ENCODE results near the gene DCUN1D1.

DNA sequence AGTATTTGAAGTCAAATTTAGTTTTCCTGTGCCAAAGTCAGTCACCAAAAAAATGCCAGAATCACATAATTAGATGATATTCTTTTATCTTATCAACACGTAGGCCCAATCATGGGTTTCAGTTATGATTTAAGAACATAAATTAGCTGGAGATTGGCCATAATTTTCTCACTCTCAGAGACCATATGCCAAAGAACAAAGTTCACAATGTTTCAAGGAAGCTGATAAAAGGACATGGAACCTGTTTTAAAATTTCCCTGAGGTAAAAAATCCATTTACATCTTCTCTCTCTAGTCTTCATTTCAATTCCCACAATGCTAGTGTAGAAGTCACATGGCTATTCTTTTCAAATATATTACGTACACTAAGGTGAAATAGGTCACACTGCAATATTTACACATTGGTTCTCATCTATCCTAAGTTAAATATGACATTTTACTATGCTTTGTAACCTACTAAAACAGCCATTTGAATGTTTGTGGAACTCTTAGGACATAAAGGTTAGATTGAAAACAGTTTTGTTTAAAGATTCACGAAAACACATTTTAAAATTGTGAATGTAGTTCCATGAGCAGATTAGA, 42.7 kb upstream of the DCUN1D1 start:
- TF ChIP-seq, protein P1, sequence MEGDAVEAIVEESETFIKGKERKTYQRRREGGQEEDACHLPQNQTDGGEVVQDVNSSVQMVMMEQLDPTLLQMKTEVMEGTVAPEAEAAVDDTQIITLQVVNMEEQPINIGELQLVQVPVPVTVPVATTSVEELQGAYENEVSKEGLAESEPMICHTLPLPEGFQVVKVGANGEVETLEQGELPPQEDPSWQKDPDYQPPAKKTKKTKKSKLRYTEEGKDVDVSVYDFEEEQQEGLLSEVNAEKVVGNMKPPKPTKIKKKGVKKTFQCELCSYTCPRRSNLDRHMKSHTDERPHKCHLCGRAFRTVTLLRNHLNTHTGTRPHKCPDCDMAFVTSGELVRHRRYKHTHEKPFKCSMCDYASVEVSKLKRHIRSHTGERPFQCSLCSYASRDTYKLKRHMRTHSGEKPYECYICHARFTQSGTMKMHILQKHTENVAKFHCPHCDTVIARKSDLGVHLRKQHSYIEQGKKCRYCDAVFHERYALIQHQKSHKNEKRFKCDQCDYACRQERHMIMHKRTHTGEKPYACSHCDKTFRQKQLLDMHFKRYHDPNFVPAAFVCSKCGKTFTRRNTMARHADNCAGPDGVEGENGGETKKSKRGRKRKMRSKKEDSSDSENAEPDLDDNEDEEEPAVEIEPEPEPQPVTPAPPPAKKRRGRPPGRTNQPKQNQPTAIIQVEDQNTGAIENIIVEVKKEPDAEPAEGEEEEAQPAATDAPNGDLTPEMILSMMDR (IDR thresholded peaks at IDR 0.05): no peak
- no peak for TF ChIP-seq POLR2A (IDR thresholded peaks at IDR 0.05)
